Activated CD4-positive, alpha-beta T cell treated with anti-CD3 and anti-CD28 coated beads for 24 hours (primary cell): ENCODE data around the gene SPIN1.

Experiments
- DNase-seq, 2 donors: peaks; one replicate each; pipeline ENCODE4 v3.0.0-alpha.2; 2020; ENCODE audit warnings: low read depth in 2 of 2

SPIN1 gene

GRCh38 chr9:88498880-88499279 lies 110.6 kb downstream of the SPIN1 start:
- DNase-seq: no peak

DNA sequence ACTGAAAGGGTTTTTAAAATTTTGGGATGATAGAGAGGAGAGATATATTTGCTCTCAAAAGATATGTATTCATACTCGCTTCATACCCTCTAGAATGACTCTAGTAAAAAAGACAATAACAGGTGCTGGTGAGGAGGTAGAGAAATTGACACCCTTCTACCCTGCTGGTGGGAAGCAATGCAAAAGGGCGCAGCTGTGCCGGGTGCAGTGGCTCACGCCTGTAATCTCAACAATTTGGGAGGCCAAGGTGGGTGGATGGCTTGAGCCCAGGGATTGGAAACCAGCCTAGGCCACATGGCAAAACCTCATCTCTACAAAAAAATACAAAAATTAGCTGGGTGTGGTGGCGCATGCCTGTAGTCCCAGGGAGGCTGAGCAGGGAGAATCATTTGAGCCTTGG lies 112.8 kb downstream of the SPIN1 start:
- no peak for DNase-seq

DNA sequence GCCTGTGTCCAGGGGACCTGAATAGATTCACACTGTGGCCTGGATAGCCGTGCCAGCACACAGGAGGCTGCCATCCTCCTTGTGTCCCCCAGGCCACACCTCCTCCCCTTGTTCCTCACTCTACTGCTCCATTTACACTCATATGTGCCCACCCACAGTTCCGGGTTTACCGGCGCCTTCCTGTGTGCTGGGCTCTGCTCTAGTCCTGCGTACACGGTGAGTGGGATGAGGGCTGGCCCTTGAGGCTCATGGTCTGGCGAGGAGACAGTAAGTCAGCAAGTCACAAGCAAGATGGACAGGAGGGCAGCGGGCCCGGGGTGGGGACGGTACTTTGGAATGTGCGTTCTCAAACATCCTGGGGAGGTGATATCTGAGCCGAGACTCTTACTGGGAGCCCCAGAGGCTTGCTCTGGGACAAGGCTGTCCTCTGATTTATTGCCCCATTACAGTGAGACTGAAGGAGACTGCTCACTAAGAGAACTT lies 114.3 kb downstream of the SPIN1 start:
- DNase-seq: no peak

- DNase-seq: no peak
These were observed 115.0 kb downstream of the SPIN1 start for GRCh38 chr9:88503081-88503844.

- no peak for DNase-seq
These were observed 115.9 kb downstream of the SPIN1 start for GRCh38 chr9:88503845-88504764.

DNA sequence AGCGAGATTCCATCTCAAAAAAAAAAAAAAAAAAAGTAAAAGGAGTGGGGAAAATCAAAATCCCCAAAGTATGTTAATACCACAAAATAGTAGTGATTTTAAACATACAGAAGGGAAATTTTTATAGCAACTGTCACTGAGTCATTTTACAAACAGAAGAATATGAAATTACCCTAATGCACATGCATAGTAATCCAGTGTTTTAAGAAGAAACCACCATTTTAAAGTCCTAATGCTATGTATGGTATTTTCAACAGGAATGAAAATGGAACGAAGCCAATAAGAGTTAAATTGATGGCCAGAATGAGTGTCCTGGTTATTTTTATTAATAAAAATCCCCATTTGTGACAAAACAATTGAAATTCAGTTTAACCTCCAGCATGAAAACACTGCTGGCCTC lies 120.1 kb downstream of the SPIN1 start:
- no peak for DNase-seq

DNA sequence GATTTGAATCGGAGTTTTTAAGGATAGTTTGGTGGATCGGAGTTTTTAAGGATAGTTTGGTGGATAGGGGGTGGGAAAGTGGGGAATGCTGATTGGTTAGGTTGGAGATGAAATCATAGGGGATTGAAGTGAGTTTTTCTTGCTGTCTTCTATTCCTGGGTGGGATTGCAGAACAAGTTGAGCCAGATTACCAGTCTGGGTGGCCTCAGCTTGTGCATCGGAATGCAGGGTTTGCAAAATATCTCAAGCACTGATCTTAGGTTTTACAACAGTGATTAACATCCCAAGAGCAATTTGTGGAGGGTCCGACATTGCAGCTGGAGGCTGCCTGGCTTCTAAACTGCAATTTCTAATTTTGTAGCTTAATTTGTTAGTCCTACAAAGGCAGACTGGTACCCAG lies 123.7 kb downstream of the SPIN1 start:
- no peak for DNase-seq

- no peak for DNase-seq
These were observed 126.0 kb downstream of the SPIN1 start for GRCh38 chr9:88514247-88514646.

DNA sequence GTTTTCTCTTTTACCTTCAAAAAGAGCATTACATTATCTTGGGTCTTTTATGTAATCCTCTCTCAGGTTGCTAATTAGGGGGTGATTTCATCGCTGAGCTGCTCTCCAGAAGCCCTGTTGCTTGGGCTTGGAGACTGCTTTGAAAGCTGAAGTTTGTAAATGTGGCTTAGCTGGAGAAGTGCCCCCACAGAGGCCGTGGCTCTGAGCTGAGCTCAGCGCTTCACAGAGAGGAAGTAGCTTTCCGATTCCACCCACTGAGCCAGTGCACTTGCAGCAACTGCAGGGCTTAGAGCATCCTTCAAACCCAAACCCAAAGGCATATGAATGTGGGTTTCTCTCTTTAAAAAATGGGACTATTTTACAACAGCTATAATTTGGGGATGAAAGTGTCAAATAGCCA lies 133.1 kb downstream of the SPIN1 start:
- DNase-seq: no peak

- no peak for DNase-seq
These were observed 134.1 kb downstream of the SPIN1 start for GRCh38 chr9:88522360-88522759.

DNA sequence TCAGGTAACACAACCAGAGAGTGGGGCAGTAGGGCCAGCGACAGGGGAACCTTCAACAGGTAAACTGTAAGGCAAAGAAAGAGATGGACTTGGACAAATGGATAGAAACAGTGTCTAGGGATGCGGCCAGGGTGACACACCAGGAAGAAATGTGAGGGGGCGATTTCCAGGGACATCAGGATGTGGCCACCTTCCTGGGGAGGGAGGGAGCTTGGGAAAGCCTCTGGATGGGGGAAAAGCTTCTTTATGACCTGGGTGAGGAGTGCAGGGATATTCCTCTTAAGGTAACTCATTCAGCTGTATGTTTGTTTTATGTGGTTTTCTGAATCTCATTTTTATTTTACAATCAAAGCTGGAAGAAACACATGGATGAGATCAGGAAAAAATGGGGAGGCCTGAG lies 134.8 kb downstream of the SPIN1 start:
- no peak for DNase-seq

- DNase-seq: no peak
These were observed 136.7 kb downstream of the SPIN1 start for GRCh38 chr9:88524911-88525310.

DNA sequence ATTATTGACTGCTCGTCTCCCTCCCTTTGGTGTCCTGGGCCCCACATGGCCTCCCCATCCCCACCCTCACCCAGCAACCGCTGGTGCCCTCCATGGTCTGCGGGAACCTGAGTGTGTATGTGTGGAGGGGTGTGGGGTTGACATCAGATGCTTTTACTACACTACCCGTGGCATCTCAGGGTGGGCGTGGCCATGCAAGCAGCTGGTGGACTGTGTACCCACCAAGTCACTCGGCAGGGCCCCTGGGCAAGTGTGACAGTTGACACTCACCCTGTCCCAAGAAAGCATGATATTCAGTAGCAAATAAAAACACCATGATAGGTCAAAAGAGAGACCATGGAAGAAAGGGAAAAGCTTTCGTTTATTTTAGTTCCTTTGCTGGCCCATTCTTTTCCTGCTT lies 139.4 kb downstream of the SPIN1 start:
- no peak for DNase-seq
